Stimulated activated CD8-positive, alpha-beta memory T cell treated with anti-CD3 and anti-CD28 coated beads, Interleukin-2, amount 100 ng/mL, for 48 hours (primary cell): Measurements from ENCODE around the gene VSTM1.

Source experiments
- DNase-seq, 2 donors: peaks; one replicate each; pipeline ENCODE4 v3.0.0-alpha.2; 2020; ENCODE audit warnings: low read depth in 2 of 2

VSTM1 gene

DNA sequence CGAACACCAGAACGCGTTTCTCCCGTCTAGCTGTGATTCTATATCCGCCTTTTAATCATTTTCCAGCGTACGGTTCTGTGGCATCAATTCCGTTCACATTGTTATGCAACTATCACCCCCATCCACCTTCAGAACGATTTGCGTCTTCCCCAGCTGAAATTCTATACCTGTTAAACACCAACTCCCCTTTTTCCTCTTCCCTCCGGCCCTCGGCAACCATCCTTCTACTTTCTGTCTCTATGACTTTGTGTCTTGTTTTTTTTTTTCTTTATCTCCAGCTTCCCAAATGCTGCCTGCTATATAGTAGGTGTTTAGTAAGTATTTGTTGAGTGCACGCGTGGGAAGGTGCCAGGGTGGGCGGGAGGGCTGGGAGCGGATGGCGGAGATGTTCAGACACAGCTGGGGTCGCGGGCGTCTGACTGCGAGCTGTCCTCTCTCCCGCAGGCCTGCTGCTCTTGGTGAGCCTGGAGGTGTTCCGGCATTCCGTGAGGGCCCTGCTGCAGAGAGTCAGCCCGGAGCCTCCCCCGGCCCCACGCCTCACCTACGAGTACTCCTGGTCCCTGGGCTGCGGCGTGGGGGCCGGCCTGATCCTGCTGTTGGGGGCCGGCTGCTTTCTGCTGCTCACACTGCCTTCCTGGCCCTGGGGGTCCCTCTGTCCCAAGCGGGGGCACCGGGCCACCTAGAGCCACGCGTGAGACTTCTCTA, 52.0 kb downstream of the VSTM1 start:
- no peak for DNase-seq

DNA sequence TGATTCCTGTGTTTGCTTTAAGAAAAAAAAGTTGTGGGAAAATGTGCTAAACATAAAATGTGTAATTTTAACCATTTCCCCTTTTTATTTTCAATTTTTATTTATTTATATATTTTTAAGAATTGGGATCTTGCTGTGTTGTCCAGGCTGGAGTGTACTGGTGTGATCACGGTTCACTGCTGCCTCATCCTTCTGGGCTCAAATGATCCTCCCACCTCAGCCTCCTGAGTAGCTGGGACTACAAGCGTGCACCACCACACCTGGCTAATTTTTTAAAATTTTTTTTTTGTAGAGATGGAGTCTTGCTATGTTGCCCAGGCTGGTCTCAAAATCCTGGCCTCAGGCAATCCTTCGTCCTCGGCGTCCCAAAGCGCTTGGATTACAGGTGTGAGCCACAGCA, 53.2 kb downstream of the VSTM1 start:
- no peak for DNase-seq

DNA sequence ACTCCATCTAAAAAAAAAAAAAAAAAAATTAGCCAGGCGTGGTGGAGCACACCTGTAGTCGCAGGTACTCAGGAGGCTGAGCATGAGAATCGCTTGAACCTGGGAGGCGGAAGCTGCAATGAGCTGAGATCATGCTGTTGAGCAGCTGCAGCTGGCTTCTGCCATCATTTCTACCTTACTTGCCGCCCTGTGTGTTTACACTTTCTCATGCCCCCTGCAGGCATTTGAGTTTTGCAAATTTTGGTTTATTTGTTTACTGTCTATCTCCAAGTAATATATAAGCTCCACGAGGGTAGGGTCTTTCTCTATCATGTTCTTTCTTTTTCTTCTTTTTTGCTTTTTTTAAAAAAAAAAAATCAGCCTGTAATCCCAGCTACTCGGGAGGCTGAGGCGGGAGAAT, 54.3 kb downstream of the VSTM1 start:
- no peak for DNase-seq

DNA sequence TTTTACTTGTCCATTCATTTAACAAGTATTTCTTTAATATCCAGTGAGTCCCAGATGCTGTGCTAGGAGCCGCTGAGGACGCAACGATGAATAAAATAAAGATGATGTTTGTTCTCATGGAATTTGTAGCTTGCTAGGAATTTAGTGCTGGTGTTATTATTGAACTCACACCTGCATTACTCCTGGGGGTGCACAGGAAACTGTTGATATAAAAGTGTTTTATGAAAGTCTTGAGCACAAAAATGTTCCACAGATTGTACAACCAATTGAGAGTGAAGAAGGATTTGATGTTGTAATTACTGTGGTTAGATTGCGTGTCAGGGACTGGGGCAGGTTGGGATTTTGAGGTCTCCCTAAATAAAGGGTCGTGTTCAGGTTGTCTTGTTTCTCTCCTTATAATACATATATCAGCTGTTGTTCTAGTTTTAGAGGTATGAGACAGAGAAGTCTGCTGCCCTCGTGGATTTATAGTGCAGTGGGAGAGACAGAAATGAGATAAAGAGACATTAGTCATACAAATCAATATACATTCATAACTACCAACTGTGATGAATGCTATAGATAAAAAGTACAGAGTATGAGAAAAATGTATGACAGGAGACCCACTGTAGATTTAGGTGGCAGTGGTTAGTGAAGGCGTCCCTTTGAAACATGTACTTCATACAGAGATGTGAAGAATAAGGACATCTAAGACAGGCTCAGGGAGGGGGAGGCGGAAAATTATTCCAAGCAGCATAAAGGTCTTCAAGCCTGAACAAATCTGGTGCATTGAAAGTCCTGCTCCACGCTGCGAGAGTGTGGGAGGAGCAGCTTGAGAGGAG, 61.0 kb downstream of the VSTM1 start:
- no peak for DNase-seq

DNA sequence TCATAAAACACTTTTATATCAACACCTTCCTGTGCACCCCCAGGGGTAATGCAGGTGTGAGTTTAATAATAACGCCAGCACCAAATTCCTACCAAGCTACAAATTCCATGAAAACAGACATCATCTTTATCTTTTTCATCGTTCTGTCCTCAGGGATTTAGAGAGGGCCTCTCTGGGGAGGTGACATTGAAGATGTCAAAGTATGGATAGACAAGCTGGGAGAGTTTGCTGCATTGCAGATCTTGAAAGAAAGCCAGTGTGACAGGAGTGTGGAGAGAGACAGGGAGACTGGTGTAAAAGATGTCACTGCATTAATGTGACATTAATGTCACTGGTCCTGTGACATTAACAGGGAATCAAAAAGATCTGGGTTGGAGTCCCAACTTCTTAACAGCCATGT, 62.2 kb downstream of the VSTM1 start:
- DNase-seq: no peak

DNA sequence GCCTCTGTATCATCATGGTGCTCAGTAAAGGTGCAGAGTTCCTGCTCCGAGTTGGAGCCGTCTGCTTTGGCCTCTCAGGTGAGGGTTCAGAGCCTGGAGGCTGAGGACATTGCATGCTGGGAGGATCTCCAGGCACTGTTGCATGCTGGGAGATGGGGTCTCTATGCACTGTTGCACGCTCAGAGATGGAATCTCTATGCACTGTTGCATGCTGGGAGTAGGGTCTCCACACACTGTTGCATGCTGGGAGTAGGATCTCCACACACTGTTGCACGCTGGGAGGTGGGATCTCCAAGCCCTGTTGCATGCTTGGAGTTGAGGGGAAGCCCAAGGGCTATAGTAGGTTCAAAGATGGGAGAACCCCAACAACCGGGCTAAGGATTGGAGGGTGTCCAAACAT, 64.0 kb downstream of the VSTM1 start:
- no peak for DNase-seq

DNA sequence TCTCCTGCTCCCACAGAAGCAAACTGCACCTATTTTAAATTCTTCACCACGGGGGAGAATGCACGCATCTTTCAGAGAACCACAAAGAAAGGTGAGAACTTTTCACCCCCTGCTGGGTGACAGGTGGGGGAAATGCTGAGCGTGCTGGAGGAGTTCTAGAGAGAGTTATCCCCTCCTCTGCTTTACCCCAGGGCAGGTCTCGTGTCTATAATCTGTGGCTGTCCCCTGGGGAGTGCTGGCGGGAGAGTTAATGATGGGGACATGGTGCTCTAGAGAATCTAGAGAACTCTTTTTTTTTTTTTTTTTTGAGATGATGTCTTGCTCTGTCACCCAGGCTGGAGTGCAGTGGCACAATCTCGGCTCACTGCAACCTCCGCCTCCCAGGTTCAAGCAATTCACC, 65.5 kb downstream of the VSTM1 start:
- DNase-seq: no peak

GRCh38 chr19:53994811-53995210, 68.9 kb downstream of the VSTM1 start:
- DNase-seq: no peak

- no peak for DNase-seq
Observed at GRCh38 chr19:53993448-53993847, 70.2 kb downstream of the VSTM1 start.

- no peak for DNase-seq
Observed at GRCh38 chr19:53992815-53993214, 70.9 kb downstream of the VSTM1 start.

GRCh38 chr19:53992211-53992610, 71.5 kb downstream of the VSTM1 start:
- DNase-seq: no peak

GRCh38 chr19:53991224-53992113, 72.2 kb downstream of the VSTM1 start, which contains the start of gene CACNG6:
TSS of gene CACNG6 (plus strand) at chr19:53991637. CDS start at chr19:53992878, 1,241 bp downstream.
- no peak for DNase-seq
